Endothelial cell of umbilical vein (primary cell): ENCODE measurements around the gene LRP1B. TPM values are rescaled to one million over a fixed set of nuclear protein-coding genes. Genes with fewer than 3 reads are reported as not detected.

Experiments
- BruUV-seq: library from RNA; stranded (reverse); fragments of 400-500 nt; replicated peaks from 2 replicates; lab custom pipeline; 2021; lab: Mats Ljungman, UMichigan
- CTCF ChIA-PET: fragments of 300-600, 350-600 bp; sonication (Branson Sonifier 250); formaldehyde crosslinking; loops from one replicate; lab custom pipeline; 2021; ENCODE audit warnings: antibody characterized with exemption, inconsistent platforms; lab: Charles Lee
- POLR2A ChIA-PET: fragments of 300-600, 350-600 bp; sonication (Branson Sonifier 250); formaldehyde crosslinking; loops from one replicate; lab custom pipeline; 2021; ENCODE audit warnings: antibody characterized with exemption, inconsistent platforms; lab: Charles Lee
- DNase-seq: peaks from one replicate; pipeline ENCODE4 v3.0.0-alpha.2; 2011; ENCODE audit warnings: low read depth, low spot score
- FAIRE-seq: peaks from 2 replicates; lab custom pipeline; 2011; peaks lifted over from hg19 to GRCh38; lab: Jason Lieb, UNC
- H2AFZ ChIP-seq: 2 replicates; pipeline ENCODE4 v1.6.0; 2012; ENCODE audit warnings: low read depth, low read length, control low read depth, inconsistent platforms
- H3K27ac ChIP-seq: 2 replicates; pipeline ENCODE4 v1.5.1; 2011; ENCODE audit warnings: low read depth, mild to moderate bottlenecking, control low read depth, low read length, moderate library complexity; ENCODE audit not compliant: insufficient read depth
- H3K27me3 ChIP-seq, 2 experiments: 2 replicates each; pipeline versions ENCODE4 v1.6.0 to v1.6.1; 2011; ENCODE audit warnings: low read length in 2 of 2, mixed read lengths in 1 of 2; ENCODE audit not compliant: control insufficient read depth in 2 of 2, insufficient read depth in 2 of 2
- H3K36me3 ChIP-seq, 2 experiments: 2 replicates in 1 of 2; 3 replicates in 1 of 2; pipeline ENCODE4 v1.5.1; 2011; ENCODE audit warnings: low read length in 2 of 2, mild to moderate bottlenecking in 1 of 2, moderate library complexity in 1 of 2; ENCODE audit not compliant: control insufficient read depth in 2 of 2, insufficient read depth in 2 of 2; ENCODE audit errors: extremely low read depth in 1 of 2
- H3K4me1 ChIP-seq: 3 replicates; pipeline ENCODE4 v1.5.1; 2011; ENCODE audit warnings: mild to moderate bottlenecking, low read length; ENCODE audit not compliant: control insufficient read depth, insufficient read depth; ENCODE audit errors: extremely low read depth
- H3K4me2 ChIP-seq: 2 replicates; pipeline ENCODE4 v1.6.1; 2011; ENCODE audit warnings: low read length, control low read depth, mixed read lengths; ENCODE audit not compliant: insufficient read depth
- H3K4me3 ChIP-seq, 3 experiments: fragments of 200-600 bp in 1 of 3; sonication (generic), shearing (Covaris generic) in 1 of 3; replicated peaks in 1 of 3; 2 replicates each; pipeline ENCODE4 v1.5.1; 2011 to 2016; ENCODE audit warnings: control low read depth in 3 of 3, low read length in 3 of 3, mild to moderate bottlenecking in 2 of 3, inconsistent platforms in 1 of 3, low read depth in 1 of 3, moderate library complexity in 1 of 3; ENCODE audit not compliant: insufficient read depth in 1 of 3
- H3K79me2 ChIP-seq: 2 replicates; pipeline ENCODE4 v1.6.0; 2012; ENCODE audit warnings: low read length, inconsistent platforms; ENCODE audit not compliant: control insufficient read depth, insufficient read depth
- H3K9ac ChIP-seq: replicated peaks from 2 replicates; pipeline ENCODE3; 2011; ENCODE audit warnings: low read length, control low read depth; ENCODE audit not compliant: insufficient read depth; ENCODE audit errors: extremely low read depth
- H3K9me1 ChIP-seq: replicated peaks from 3 replicates; pipeline ENCODE4 v1.6.0; 2011; ENCODE audit warnings: mild to moderate bottlenecking, low read length; ENCODE audit not compliant: control insufficient read depth, insufficient read depth; ENCODE audit errors: extremely low read depth
- H3K9me3 ChIP-seq: replicated peaks from 2 replicates; pipeline ENCODE4 v1.5.1; 2012; ENCODE audit warnings: low read length, inconsistent platforms; ENCODE audit not compliant: control insufficient read depth, insufficient read depth
- H4K20me1 ChIP-seq: replicated peaks from 2 replicates; pipeline ENCODE3; 2011; ENCODE audit warnings: mild to moderate bottlenecking, low read length; ENCODE audit not compliant: control insufficient read depth, insufficient read depth; ENCODE audit errors: extremely low read depth
- CTCF ChIP-seq, 2 donors: IDR thresholded peaks; 1 replicate in 1 of 2; 2 replicates in 1 of 2; pipeline ENCODE4 v1.5.1; 2011; ENCODE audit warnings: low read length in 2 of 2, mild to moderate bottlenecking in 2 of 2, moderate library complexity in 2 of 2, control low read depth in 1 of 2, inconsistent platforms in 1 of 2, low read depth in 1 of 2; ENCODE audit not compliant: insufficient read depth in 1 of 2; ENCODE audit errors: extremely low read depth in 1 of 2
- EZH2 ChIP-seq: IDR thresholded peaks from 2 replicates; pipeline ENCODE4 v1.6.1; 2012; ENCODE audit warnings: borderline replicate concordance, low read depth, mild to moderate bottlenecking, moderate library complexity, low read length, inconsistent platforms; ENCODE audit not compliant: severe bottlenecking
- FOS ChIP-seq: IDR thresholded peaks from 2 replicates; pipeline ENCODE4 v1.6.1; 2011; ENCODE audit warnings: mild to moderate bottlenecking, low read length, moderate library complexity, borderline replicate concordance; ENCODE audit not compliant: insufficient read depth
- GATA2 ChIP-seq: IDR thresholded peaks from 2 replicates; pipeline ENCODE4 v1.7.0; 2011; ENCODE audit warnings: low read depth, mild to moderate bottlenecking, moderate library complexity, mixed read lengths, low read length; ENCODE audit not compliant: insufficient read length, insufficient read depth
- JUN ChIP-seq: IDR thresholded peaks from 2 replicates; pipeline ENCODE4 v1.6.1; 2011; ENCODE audit warnings: borderline replicate concordance, low read depth; ENCODE audit not compliant: insufficient read length, insufficient read depth
- MYC ChIP-seq: IDR thresholded peaks from one replicate; pipeline ENCODE4 v1.6.1; 2011; ENCODE audit warnings: mild to moderate bottlenecking, low read depth, low read length
- POLR2A ChIP-seq: IDR thresholded peaks from 2 replicates; pipeline ENCODE4 v1.6.1; 2012; ENCODE audit warnings: low read depth, mild to moderate bottlenecking, control low read depth, low read length
- POLR2AphosphoS5 ChIP-seq: IDR thresholded peaks from 2 replicates; pipeline ENCODE4 v1.6.1; 2012; ENCODE audit warnings: low read depth, mild to moderate bottlenecking, control low read depth, low read length, moderate library complexity; ENCODE audit not compliant: insufficient read depth
- dilution Hi-C: fragments of 300-500 bp; cut with MboI; formaldehyde crosslinking; loops from one replicate; pipeline ENCODE4 v1.15.0; 2019; ENCODE audit warnings: low sequenced_read_pairs; ENCODE audit not compliant: extremely low pct_ligation_motif_present
- intact Hi-C: fragments of 100-400 bp; cut with micrococcal nuclease; formaldehyde crosslinking; loops from one replicate; pipeline ENCODE4 v1.10.0; 2022
- polyA plus RNA-seq, 4 experiments: library from polyadenylated mRNA; depleted of rRNA in 3 of 4; stranded (reverse) in 3 of 4; unstranded in 1 of 4; fragments of >200 nt; gene quantifications; 2 replicates each; pipeline versions ENCODE4 v1.2.1 to v1.2.3, GENCODE V29; 2011 to 2012; ENCODE audit warnings: missing spikeins in 1 of 4
- total RNA-seq: library from RNA; stranded (reverse); gene quantifications from 2 replicates; pipeline ENCODE4 v1.2.3, GENCODE V29; 2021
- TF ChIP-seq, protein P1 (sequence below): IDR thresholded peaks from 2 replicates; pipeline ENCODE4 v1.6.1; 2011; ENCODE audit not compliant: insufficient read depth, insufficient read length

LRP1B gene
- total and polyA plus RNA-seq, 2 donors (not counting 3 experiments of a cell fraction or from before 2014, with no cell fraction given): 0.03 to 0.07 TPM

GRCh38 chr2:141598982-141599381, 531.8 kb downstream of the LRP1B start:
- Histone ChIP-seq H2AFZ (no peak overlapping the region), H3K4me3 (no peak overlapping the region), H4K20me1 (no peaks in the 10 kb centered on the region), H3K9me3 (no peaks in the 10 kb centered on the region), H3K4me1 (no peaks in the 10 kb centered on the region), H3K9ac (no peak overlapping the region), H3K27ac (no peak overlapping the region), H3K36me3 (no peaks in the 10 kb centered on the region), H3K27me3 (no peaks in the 10 kb centered on the region), H3K4me2 (no peak overlapping the region), H3K9me1 (no peaks in the 10 kb centered on the region), H3K79me2 (no peaks in the 10 kb centered on the region)
- DNase-seq (no peak), FAIRE-seq (no peak)
- CTCF ChIA-PET: interaction anchor here (1.1 to 2.2 kb wide), 3 partner anchors 10 to 12 kb away, joined by 4 to 6 read pairs (median 5); no protein-coding TSS in a partner anchor
- intact Hi-C loops (no loop called here), dilution Hi-C loops (no loop called here)
- BruUV-seq: no TSS peak
- POLR2A ChIA-PET: no interaction called here
- TF ChIP-seq MYC: no peak
- no peak for TF ChIP-seq JUN

DNA sequence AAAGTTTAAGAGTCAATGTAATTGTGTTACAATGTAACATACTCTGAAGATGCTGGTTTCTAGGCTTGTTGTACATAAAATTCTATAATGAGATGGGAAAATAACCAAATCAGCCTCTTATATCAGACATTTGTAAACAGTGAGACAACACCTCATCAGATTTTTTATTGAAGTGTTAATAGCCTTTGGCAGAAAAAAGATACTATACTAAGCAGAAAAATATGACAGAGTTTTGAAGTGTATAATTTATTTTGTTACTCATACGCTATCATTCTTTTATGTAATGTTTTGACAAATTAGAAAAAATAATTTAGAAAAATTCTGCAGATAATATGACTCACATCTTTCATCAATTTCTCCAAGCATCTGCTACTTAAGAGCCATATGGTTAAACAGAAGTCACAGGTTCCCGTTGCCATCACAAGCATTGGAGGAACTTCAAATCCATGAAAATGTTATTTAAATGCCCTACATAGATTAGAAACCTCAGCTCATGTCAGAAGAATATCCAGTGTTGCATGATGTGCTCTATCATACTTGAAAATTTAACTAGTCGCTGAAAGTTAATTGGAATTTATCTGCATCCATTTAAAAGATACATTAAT, 535.4 kb downstream of the LRP1B start:
- no peak for TF ChIP-seq GATA2
- TF ChIP-seq POLR2AphosphoS5: no peak
- TF ChIP-seq EZH2: no peak
- TF ChIP-seq CTCF (IDR thresholded peaks at IDR 0.05; ENCODE audit: extremely low read depth in 1 of 2, insufficient read depth in 1 of 2, low read depth in 1 of 2, low read length in 2 of 2): no peak
- no peak for TF ChIP-seq JUN
- TF ChIP-seq, protein P1, sequence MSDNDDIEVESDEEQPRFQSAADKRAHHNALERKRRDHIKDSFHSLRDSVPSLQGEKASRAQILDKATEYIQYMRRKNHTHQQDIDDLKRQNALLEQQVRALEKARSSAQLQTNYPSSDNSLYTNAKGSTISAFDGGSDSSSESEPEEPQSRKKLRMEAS: no peak
- no peak for TF ChIP-seq FOS
- no peak for TF ChIP-seq POLR2A
- no peak for TF ChIP-seq MYC
- Histone ChIP-seq H3K79me2 (no peaks in the 10 kb centered on the region), H3K9ac (no peak overlapping the region), H3K36me3 (no peaks in the 10 kb centered on the region), H4K20me1 (no peaks in the 10 kb centered on the region), H3K4me2 (no peak overlapping the region), H3K9me3 (no peaks in the 10 kb centered on the region), H3K4me1 (no peaks in the 10 kb centered on the region), H3K27me3 (no peaks in the 10 kb centered on the region), H2AFZ (no peak overlapping the region), H3K4me3 (no peak overlapping the region), H3K9me1 (no peaks in the 10 kb centered on the region), H3K27ac (no peak overlapping the region)
- intact Hi-C loops (no loop called here), dilution Hi-C loops (no loop called here)
- no peak for FAIRE-seq
- ChIA-PET CTCF (no interaction called here), POLR2A (no interaction called here)
- DNase-seq: no peak
- no TSS peak for BruUV-seq
